22Rv1 (cell line): ENCODE data around the gene DHTKD1.

Experiments used
- ZFX ChIP-seq: fragments of 450-650 bp; IDR thresholded peaks from 2 replicates; pipeline ENCODE4 v1.6.1; 2017; ENCODE audit warnings: antibody characterized with exemption, borderline replicate concordance
- TF ChIP-seq, protein P1 (sequence below): fragments of 450-650 bp; IDR thresholded peaks from 2 replicates; pipeline ENCODE4 v1.5.1; 2017; ENCODE audit warnings: mild to moderate bottlenecking

DNA sequence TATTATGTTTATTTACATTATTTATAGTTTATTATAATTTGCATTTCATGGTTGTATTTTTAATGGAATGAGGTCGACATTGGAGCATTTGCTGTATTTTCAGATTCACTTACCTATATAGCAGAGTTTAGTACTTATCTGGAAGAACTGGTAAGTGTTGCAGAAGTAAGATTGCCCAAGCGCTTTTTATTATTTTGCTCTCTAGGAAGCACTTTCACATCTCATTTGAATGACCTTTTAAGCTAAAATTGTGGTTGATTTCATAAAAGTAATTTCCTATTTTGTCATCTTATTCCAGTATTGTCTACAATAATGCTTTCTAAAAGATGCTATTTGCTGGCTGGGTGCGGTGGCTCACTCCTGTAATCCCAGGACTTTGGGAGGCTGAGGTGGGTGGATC lies 89.4 kb downstream of the DHTKD1 start:
- TF ChIP-seq, protein P1, sequence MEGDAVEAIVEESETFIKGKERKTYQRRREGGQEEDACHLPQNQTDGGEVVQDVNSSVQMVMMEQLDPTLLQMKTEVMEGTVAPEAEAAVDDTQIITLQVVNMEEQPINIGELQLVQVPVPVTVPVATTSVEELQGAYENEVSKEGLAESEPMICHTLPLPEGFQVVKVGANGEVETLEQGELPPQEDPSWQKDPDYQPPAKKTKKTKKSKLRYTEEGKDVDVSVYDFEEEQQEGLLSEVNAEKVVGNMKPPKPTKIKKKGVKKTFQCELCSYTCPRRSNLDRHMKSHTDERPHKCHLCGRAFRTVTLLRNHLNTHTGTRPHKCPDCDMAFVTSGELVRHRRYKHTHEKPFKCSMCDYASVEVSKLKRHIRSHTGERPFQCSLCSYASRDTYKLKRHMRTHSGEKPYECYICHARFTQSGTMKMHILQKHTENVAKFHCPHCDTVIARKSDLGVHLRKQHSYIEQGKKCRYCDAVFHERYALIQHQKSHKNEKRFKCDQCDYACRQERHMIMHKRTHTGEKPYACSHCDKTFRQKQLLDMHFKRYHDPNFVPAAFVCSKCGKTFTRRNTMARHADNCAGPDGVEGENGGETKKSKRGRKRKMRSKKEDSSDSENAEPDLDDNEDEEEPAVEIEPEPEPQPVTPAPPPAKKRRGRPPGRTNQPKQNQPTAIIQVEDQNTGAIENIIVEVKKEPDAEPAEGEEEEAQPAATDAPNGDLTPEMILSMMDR = no peak
- no peak for TF ChIP-seq ZFX
